Activated T-cell treated with anti-CD3 and anti-CD28 coated beads for 24 hours (primary cell): ENCODE data around the gene MLXIPL.
"Not testable (repeated sequence)": the region's sequence is repeated elsewhere in the genome, so short reads cannot be mapped to it uniquely, and the experiment has no call there.

ENCODE experiments used
- DNase-seq: peaks from one replicate; pipeline ENCODE4 v3.0.0-alpha.2; 2020; ENCODE audit warnings: low read depth

Gene MLXIPL

GRCh38 chr7:73581006-73581405 lies 43.3 kb downstream of the MLXIPL start:
- DNase-seq: not testable (repeated sequence)

- peak; percentile 96 for DNase-seq
Measured at GRCh38 chr7:73578342-73579128, 45.8 kb downstream of the MLXIPL start, which contains the start of gene TBL2. Gene TBL2 (minus strand): TSS chr7:73578579. CDS start chr7:73578549, 30 bp downstream.

- DNase-seq: no peak
Measured at GRCh38 chr7:73577627-73578341, 46.5 kb downstream of the MLXIPL start.

- DNase-seq: no peak
Measured at GRCh38 chr7:73573791-73574190, 50.5 kb downstream of the MLXIPL start.

DNA sequence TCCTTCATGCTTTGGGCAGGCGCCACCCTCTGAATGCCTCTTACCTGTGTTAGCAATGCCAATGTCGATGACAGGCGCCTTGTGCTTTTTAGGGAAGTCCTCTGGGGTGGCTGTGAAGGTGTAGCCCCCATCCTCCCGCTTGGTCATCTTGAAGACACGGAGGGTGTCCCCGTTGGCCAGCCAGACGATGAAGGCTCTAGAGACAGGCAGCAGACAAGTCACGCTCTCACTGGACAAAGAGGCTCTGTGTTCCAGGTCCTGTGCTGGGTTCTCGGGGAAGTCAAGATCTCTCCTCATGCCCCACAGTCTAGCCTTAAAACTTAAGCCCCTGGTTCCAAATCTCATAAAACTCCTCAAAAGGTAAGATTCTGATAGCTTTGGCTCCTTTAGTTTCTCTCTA lies 51.0 kb downstream of the MLXIPL start:
- no peak for DNase-seq

- no peak for DNase-seq
Measured at GRCh38 chr7:73572767-73573186, 51.5 kb downstream of the MLXIPL start.

GRCh38 chr7:73570977-73571376 lies 53.3 kb downstream of the MLXIPL start:
- DNase-seq: no peak

- DNase-seq: no peak
Measured at GRCh38 chr7:73570521-73570920, 53.8 kb downstream of the MLXIPL start.

GRCh38 chr7:73569042-73569608 lies 55.2 kb downstream of the MLXIPL start:
- no peak for DNase-seq

DNA sequence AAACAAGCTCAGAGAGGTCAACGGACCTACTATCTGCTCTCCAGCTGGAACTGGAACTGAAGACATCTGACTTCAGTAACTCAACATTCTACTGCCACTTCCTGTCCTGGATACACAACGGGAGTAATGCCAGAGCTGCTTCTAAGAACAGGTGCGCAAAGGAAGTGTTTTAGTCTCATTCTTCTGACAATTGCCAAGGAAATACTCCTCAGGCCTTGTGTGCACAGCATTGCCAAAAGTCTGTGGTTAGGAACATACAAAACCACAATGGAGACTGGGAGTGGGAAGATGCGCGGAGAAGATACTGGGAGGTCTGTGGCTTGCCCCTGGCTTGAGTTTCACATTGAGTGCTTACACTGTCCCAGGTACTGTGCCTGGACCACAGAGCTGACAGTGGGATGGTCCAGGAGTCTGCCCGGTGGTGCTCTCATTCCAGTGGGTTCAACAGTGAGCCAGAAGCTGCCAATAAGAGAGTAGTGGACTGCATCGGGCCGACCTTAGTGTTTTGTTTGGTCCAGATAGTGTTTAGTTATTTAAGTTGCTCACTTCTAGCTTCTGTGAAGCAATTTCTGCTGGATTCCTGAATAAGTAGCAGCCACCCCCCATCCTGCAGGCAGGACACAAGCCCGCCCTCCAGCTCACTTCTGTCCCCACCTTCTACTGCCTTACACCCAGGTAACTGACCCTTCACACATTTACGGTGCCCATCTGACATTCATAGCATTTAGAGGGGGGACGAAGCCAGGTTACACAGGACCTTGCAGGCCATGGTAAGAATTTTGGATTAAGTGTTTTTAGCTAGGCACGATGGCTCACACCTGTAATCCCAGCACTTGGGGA lies 56.3 kb downstream of the MLXIPL start:
- DNase-seq: no peak

DNA sequence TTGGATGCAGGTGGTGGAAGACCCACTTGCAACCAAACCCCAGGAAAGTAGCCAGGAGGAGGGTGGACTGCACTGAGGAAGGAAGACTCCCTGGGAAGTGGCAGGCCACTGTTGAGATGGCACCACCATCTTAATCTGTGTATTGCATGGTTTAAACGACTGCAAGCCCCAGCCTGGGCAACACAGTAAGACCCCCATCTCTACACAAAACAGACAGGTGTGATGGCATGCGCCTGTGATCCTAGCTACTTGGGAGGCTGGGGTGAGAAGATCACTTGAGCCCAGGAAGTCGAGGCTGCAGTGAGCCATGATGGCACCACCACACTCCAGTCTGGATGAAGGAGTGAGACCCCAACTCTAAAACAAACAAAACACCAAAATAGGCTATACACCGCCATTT lies 57.2 kb downstream of the MLXIPL start:
- no peak for DNase-seq

DNA sequence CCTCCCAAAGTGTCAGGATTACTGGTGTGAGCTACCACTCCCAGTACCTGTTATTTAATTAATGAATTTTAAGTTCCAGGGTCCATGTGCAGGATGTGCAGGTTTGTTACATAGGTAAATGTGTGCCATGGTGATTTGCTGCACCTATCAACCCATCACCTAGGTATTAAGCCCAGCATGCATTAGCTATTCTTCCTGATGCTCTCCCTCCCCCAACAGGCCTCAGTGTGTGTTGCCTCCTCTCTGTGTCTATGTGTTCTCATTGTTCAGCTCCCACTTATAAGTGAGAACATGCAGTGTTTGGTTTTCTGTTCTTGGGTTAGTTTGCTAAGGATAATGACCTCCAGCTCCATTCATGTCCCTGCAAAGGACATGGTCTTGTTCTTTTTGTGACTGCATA lies 57.9 kb downstream of the MLXIPL start:
- not testable (repeated sequence) for DNase-seq

DNA sequence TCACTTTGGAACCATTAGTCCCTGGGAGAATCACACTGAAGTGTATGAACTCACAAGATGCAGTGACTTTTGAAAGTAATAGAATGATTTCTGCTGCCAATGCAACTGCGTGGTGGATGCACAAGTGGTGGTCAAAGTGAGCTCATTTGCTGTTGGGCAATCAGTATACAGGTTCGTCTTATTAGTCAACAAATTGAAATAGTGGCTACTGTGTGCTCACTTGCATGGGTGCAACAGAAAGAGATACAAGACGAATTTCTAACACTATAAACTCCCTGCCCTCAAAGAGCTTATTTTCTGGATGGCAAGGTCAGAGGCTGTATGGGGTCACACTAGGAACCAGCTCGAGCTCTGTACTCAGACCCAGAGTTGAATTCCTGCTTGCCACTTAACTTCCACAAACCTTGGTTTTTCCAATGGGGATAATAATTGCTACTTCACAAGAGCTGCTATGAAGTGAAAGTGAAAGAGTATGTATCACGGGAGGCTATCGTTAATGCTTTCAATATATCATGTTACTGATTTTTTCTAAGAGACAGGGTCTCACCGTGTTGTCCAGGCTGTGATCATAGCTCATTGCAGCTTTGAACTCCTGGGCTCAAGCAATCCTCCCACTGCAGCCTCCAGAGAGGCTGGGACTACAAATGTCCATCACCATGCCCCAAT lies 58.5 kb downstream of the MLXIPL start:
- DNase-seq: no peak

GRCh38 chr7:73560109-73560835 lies 64.0 kb downstream of the MLXIPL start:
- DNase-seq: no peak

- peak; percentile 70 for DNase-seq
Measured at GRCh38 chr7:73557397-73558257, 66.7 kb downstream of the MLXIPL start, which contains the start of gene BCL7B. Gene BCL7B (minus strand): TSS chr7:73557690. CDS start chr7:73557578, 112 bp downstream.

DNA sequence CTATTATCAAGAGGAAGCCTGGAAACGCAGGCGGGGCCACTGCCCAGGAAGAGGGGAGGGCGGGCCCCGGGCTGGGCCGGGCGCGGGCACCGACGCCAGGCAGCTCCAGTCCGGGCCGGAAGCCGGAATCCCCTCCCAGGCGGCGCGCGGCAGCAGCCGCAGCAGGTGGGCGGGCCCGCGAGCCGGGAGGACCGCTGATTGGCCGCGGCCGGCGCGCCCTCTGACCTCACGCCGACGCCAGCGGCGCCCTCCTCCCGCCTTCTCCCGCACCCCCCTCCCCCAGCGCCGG lies 67.3 kb downstream of the MLXIPL start:
- peak; percentile 87 for DNase-seq

- DNase-seq: no peak
Measured at GRCh38 chr7:73556208-73557107, 67.9 kb downstream of the MLXIPL start.

GRCh38 chr7:73555411-73555982 lies 68.8 kb downstream of the MLXIPL start:
- DNase-seq: no peak

GRCh38 chr7:73550093-73550492 lies 74.2 kb downstream of the MLXIPL start:
- not testable (repeated sequence) for DNase-seq
